Measurements from ENCODE around the gene RFNG. TPM values are rescaled to one million over a fixed set of nuclear protein-coding genes. Genes with fewer than 3 reads are reported as not detected.
A peak's percentile ranks its signal among the peaks of the same experiment; 100 is the strongest.

RFNG gene
- total and polyA plus RNA-seq, 2 of the 13 experiments (the other 11 are each of a cell fraction or from before 2014, with no cell fraction given) = 61.4 to 64.0 TPM

DNA sequence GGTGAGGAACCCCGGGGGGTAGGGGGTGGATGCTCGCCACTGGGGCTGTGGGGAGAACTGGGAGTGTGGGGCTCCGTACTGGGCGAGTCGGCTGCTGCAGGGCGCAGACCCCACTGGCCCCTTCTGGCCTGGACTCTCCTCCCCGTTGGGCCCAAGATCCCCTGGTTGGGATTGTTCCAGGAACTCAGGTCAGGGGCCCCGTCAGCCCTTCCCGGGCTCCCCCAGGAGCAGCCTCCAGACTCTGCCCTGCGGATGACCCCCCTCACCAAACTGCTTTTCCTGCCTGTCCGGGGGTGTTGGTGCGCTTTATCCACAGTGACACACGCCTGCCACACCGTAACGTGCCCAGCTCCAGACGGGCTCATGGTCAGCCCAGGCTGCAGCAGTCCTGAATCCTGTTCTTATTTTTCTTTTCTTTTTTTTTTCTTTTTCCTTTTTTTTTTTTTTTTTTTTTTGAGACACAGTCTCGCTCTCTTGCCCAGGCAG is 50.0 kb downstream of the RFNG start (continued):
- 0 out of 2 replicates have a peak, but pooled peaks have one; percentile 23 for TF ChIP-seq ZHX1 (CRISPR knock-in tag; IDR thresholded peaks at IDR 0.05; ENCODE audit: low read depth)
- no peak for TF ChIP-seq ZNF780A (CRISPR knock-in tag; IDR thresholded peaks at IDR 0.05)
- no peak for TF ChIP-seq ZNF530 (CRISPR knock-in tag; IDR thresholded peaks at IDR 0.05; ENCODE audit: low read depth)
- no peak for TF ChIP-seq EHMT2 (IDR thresholded peaks at IDR 0.05; ENCODE audit: borderline replicate concordance, low read depth, low read length)
- TF ChIP-seq HNF4A (CRISPR knock-in tag; IDR thresholded peaks at IDR 0.05) = no peak
- TF ChIP-seq, protein P1, sequence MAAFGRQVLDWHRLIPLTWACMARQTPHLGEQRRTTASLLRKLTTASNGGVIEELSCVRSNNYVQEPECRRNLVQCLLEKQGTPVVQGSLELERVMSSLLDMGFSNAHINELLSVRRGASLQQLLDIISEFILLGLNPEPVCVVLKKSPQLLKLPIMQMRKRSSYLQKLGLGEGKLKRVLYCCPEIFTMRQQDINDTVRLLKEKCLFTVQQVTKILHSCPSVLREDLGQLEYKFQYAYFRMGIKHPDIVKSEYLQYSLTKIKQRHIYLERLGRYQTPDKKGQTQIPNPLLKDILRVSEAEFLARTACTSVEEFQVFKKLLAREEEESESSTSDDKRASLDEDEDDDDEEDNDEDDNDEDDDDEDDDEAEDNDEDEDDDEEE (CRISPR knock-in tag; IDR thresholded peaks at IDR 0.05) = no peak
- no peak for TF ChIP-seq ZNF350 (CRISPR knock-in tag; IDR thresholded peaks at IDR 0.05; ENCODE audit: borderline replicate concordance, low read depth)
- TF ChIP-seq ZNF263 (CRISPR knock-in tag; IDR thresholded peaks at IDR 0.05) = no peak
- TF ChIP-seq, protein P2, sequence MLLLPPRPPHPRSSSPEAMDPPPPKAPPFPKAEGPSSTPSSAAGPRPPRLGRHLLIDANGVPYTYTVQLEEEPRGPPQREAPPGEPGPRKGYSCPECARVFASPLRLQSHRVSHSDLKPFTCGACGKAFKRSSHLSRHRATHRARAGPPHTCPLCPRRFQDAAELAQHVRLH (CRISPR knock-in tag; IDR thresholded peaks at IDR 0.05; ENCODE audit: borderline replicate concordance, low read depth) = no peak
- TF ChIP-seq, protein P3, sequence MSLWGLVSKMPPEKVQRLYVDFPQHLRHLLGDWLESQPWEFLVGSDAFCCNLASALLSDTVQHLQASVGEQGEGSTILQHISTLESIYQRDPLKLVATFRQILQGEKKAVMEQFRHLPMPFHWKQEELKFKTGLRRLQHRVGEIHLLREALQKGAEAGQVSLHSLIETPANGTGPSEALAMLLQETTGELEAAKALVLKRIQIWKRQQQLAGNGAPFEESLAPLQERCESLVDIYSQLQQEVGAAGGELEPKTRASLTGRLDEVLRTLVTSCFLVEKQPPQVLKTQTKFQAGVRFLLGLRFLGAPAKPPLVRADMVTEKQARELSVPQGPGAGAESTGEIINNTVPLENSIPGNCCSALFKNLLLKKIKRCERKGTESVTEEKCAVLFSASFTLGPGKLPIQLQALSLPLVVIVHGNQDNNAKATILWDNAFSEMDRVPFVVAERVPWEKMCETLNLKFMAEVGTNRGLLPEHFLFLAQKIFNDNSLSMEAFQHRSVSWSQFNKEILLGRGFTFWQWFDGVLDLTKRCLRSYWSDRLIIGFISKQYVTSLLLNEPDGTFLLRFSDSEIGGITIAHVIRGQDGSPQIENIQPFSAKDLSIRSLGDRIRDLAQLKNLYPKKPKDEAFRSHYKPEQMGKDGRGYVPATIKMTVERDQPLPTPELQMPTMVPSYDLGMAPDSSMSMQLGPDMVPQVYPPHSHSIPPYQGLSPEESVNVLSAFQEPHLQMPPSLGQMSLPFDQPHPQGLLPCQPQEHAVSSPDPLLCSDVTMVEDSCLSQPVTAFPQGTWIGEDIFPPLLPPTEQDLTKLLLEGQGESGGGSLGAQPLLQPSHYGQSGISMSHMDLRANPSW (CRISPR knock-in tag; IDR thresholded peaks at IDR 0.05; ENCODE audit: borderline replicate concordance) = no peak
